Stomach (tissue), 4 donors: ENCODE measurements around the gene AXIN2.

ENCODE experiments used
- EP300 ChIP-seq: sonication (generic); formaldehyde crosslinking; IDR thresholded peaks from one replicate; pipeline ENCODE4 v1.6.1; 2017; ENCODE audit warnings: antibody characterized with exemption
- TF ChIP-seq, protein P1 (sequence below), 7 experiments: fragments of 450-650 bp in 4 of 7; fragments of 200-600 bp in 3 of 7; sonication (generic) in 3 of 7; IDR thresholded peaks; one replicate each; pipeline ENCODE4 v1.5.1; 2016 to 2019; ENCODE audit warnings: antibody characterized with exemption in 7 of 7, control low read depth in 2 of 7, mild to moderate bottlenecking in 1 of 7

DNA sequence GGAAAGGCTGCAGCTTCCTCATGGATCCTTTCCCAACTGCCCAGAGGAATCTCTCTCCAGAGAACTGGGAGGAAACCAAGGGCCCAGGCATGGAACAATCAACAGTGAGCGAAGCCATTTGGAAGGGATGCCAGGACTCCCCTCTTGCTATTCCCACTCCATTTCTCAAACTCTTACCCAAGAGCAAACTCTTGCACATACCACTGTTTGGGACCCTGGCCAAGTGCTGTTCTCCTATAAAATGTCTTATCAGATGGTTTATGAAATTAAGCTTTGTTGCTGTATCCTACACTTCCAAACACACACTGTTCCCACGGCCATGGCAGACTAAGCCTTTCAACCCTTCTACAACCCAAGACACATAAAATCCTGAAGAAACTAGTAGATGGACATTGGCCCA lies 48.3 kb upstream of the AXIN2 start:
- TF ChIP-seq EP300 = no peak
- TF ChIP-seq, protein P1, sequence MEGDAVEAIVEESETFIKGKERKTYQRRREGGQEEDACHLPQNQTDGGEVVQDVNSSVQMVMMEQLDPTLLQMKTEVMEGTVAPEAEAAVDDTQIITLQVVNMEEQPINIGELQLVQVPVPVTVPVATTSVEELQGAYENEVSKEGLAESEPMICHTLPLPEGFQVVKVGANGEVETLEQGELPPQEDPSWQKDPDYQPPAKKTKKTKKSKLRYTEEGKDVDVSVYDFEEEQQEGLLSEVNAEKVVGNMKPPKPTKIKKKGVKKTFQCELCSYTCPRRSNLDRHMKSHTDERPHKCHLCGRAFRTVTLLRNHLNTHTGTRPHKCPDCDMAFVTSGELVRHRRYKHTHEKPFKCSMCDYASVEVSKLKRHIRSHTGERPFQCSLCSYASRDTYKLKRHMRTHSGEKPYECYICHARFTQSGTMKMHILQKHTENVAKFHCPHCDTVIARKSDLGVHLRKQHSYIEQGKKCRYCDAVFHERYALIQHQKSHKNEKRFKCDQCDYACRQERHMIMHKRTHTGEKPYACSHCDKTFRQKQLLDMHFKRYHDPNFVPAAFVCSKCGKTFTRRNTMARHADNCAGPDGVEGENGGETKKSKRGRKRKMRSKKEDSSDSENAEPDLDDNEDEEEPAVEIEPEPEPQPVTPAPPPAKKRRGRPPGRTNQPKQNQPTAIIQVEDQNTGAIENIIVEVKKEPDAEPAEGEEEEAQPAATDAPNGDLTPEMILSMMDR (IDR thresholded peaks at IDR 0.05) = no peak
